Activated gamma-delta T cell (primary cell): ENCODE measurements around the gene CIPC.
A peak's percentile ranks its signal among the peaks of the same experiment; 100 is the strongest.

Experiments
- DNase-seq: peaks from one replicate; lab custom pipeline; 2025; lab: John Stamatoyannopoulos, UW
- total RNA-seq, 2 donors: gene quantifications; one replicate each; lab custom pipeline; 2026; lab: John Stamatoyannopoulos, UW

Gene CIPC
- 18.0 to 18.8 reads per million in 2 donors for total RNA-seq

GRCh38 chr14:77097700-77098528, at the start of gene CIPC:
TSS of gene CIPC (plus strand) at chr14:77098258. CDS start at chr14:77105709, 7,451 bp downstream.
- peak; percentile 96 for DNase-seq

- no peak for DNase-seq
These were observed 46.9 kb upstream of the CIPC start for GRCh38 chr14:77051116-77051515.

- DNase-seq = no peak
These were observed 45.6 kb upstream of the CIPC start for GRCh38 chr14:77052281-77053044.

- peak; percentile 58 for DNase-seq
These were observed 44.8 kb upstream of the CIPC start for GRCh38 chr14:77053046-77053841.

GRCh38 chr14:77055306-77055705, 42.8 kb upstream of the CIPC start:
- no peak for DNase-seq

GRCh38 chr14:77055981-77056380, 42.1 kb upstream of the CIPC start:
- DNase-seq = no peak

GRCh38 chr14:77058117-77058516, 39.9 kb upstream of the CIPC start:
- DNase-seq = no peak

- no peak for DNase-seq
These were observed 39.3 kb upstream of the CIPC start for GRCh38 chr14:77058785-77059184.

- no peak for DNase-seq
These were observed 38.7 kb upstream of the CIPC start for GRCh38 chr14:77059276-77059915.

GRCh38 chr14:77061630-77062257, 36.3 kb upstream of the CIPC start:
- no peak for DNase-seq

GRCh38 chr14:77062261-77062660, 35.8 kb upstream of the CIPC start:
- no peak for DNase-seq

GRCh38 chr14:77063571-77064171, 34.4 kb upstream of the CIPC start:
- DNase-seq = no peak

- DNase-seq = no peak
These were observed 33.4 kb upstream of the CIPC start for GRCh38 chr14:77064521-77065178.

GRCh38 chr14:77065851-77066577, 32.0 kb upstream of the CIPC start:
- no peak for DNase-seq

GRCh38 chr14:77066578-77067172, 31.4 kb upstream of the CIPC start:
- no peak for DNase-seq

- DNase-seq = no peak
These were observed 30.2 kb upstream of the CIPC start for GRCh38 chr14:77067632-77068516.

GRCh38 chr14:77068517-77069200, 29.4 kb upstream of the CIPC start:
- no peak for DNase-seq

GRCh38 chr14:77069551-77069950, 28.5 kb upstream of the CIPC start:
- DNase-seq = no peak
